Ovary (tissue), 9 donors: ENCODE data around the gene LRFN2. TPM values are rescaled to one million over a fixed set of nuclear protein-coding genes. Genes with fewer than 3 reads are reported as not detected.

Source experiments
- DNase-seq, 5 donors: peaks; one replicate each; pipeline ENCODE4 v3.0.0-alpha.2; 2019 to 2020
- H3K27ac ChIP-seq, 2 donors: fragments of 200-600 bp; one replicate each; pipeline versions ENCODE4 v1.5.1 to v1.8.0; 2019 to 2022
- H3K27me3 ChIP-seq: fragments of 200-600 bp; one replicate; pipeline ENCODE4 v1.8.0; 2022
- H3K36me3 ChIP-seq: fragments of 200-600 bp; sonication (generic); one replicate; pipeline ENCODE4 v1.5.1; 2019
- H3K4me1 ChIP-seq: one replicate; pipeline ENCODE4 v1.8.1; 2013; ENCODE audit warnings: mild to moderate bottlenecking, moderate library complexity; ENCODE audit not compliant: insufficient read depth
- H3K4me3 ChIP-seq: fragments of 200-600 bp; sonication (generic); one replicate; pipeline ENCODE4 v1.5.1; 2017
- H3K9me3 ChIP-seq, 2 donors: fragments of 200-600 bp in 1 of 2; sonication (generic) in 1 of 2; one replicate each; pipeline versions ENCODE4 v1.5.1 to v1.8.1; 2013 to 2019; ENCODE audit warnings: mild to moderate bottlenecking in 1 of 2, moderate library complexity in 1 of 2
- CTCF ChIP-seq, 3 donors: fragments of 450-650 bp in 2 of 3; fragments of 200-600 bp in 1 of 3; IDR thresholded peaks; one replicate each; pipeline versions ENCODE4 v1.5.1 to v1.8.0; 2016 to 2022; ENCODE audit warnings: antibody characterized with exemption in 3 of 3, mild to moderate bottlenecking in 1 of 3
- EP300 ChIP-seq: sonication (generic); formaldehyde crosslinking; IDR thresholded peaks from one replicate; pipeline ENCODE4 v1.6.1; 2017; ENCODE audit warnings: antibody characterized with exemption
- POLR2A ChIP-seq: fragments of 450-650 bp; IDR thresholded peaks from one replicate; pipeline ENCODE4 v1.6.1; 2017; ENCODE audit warnings: antibody characterized with exemption, mild to moderate bottlenecking, moderate library complexity
- WGBS, 3 donors: extraction: QIAGEN DNeasy Blood & Tissue Kit in 1 of 3; methylation state at CpG; one replicate each; pipeline versions ENCODE4 v1.1.5 to v1.1.7; 2013 to 2017; 5-methylcytosine and 5-hydroxymethylcytosine counted together
- intact Hi-C, 4 donors: fragments of 100-400 bp; cut with DNase I; formaldehyde crosslinking; loops; one replicate each; pipeline versions ENCODE4 v1.11.0 to v1.15.1; 2022 to 2023
- polyA plus RNA-seq, 2 donors: library from polyadenylated mRNA; stranded (reverse); fragments of 200-250 nt in 1 of 2; fragments of 350-450 nt in 1 of 2; fragmentation: Illumina TruSeq in 1 of 2; extraction: RNeasy Lipid Tissue Mini Kit (QIAGEN cat#74804) in 1 of 2; gene quantifications; one replicate each; pipeline ENCODE4 v1.2.3, GENCODE V29; 2013 to 2014
- total RNA-seq, 7 donors: library from RNA; depleted of rRNA in 2 of 7; stranded (reverse); fragments of >200 nt in 2 of 7; fragmentation: NEBNext Ultra II Directional in 3 of 7; extraction: Animal tissue kit (Norgen Biotek cat#: 25700) in 3 of 7; gene quantifications; one replicate each; pipeline versions ENCODE4 v1.1.0 to v1.2.4, GENCODE V29; 2016 to 2023
- donor health status: DM: no; HTN: no; CAD: no; lungs with moderate emphysema.
- donor health status: DM: no; HTN: no; CAD: no.
- donor health status: Bipolar disorder and iron deficiency.
- donor health status: DM: yes; HTN: yes; CAD: no.
- donor health status: DM: no; HTN: no; CAD: no.
- donor health status: DM: yes; HTN: yes; CAD: no.

Gene LRFN2
- total and polyA plus RNA-seq, 9 donors, result 0.10 to 2.2 (median 0.66) TPM

- 86 to 100% (median 98%) methylated on average over 1 of the region's 1 CpG for WGBS, 3 donors
- Histone ChIP-seq H3K36me3 (no peaks in the 10 kb centered on the region), H3K27me3 (no peaks in the 10 kb centered on the region), H3K4me1 (peaks cover 4% of the 10 kb centered on the region), H3K27ac (no peak overlapping the region), H3K4me3 (no peak overlapping the region), H3K9me3 (no peaks in the 10 kb centered on the region)
- intact Hi-C loops, result no loop called here
- TF ChIP-seq POLR2A (no peak), EP300 (no peak), CTCF (IDR thresholded peaks at IDR 0.05) (no peak)
- no peak for DNase-seq
Measured at GRCh38 chr6:40498148-40498547, 89.0 kb downstream of the LRFN2 start.

DNA sequence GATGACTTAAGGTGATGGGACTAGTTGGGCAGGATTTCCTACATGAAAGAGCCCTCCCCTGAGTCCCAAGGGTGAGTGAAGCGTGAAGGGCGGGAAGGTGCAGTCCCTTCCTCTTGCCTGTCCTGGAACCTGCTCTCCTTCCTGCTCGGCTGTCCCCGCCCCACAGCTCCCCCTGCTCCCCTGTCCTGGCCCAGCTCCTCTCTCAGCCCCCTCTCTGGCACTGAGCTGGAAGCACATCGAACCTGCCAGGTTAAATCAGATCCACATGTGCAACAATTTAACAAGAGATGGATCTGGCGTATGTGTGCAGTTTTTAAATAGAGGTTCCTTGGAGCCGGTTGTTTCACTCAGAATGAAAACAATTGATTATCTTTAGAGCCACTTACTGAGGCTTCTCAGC, 95.0 kb downstream of the LRFN2 start:
- 49 to 71% (median 67%) methylated on average over 7 of the region's 7 CpGs for WGBS, 3 donors
- TF ChIP-seq EP300 (no peak), POLR2A (no peak), CTCF (IDR thresholded peaks at IDR 0.05) (no peak)
- intact Hi-C loops, result no loop called here

GRCh38 chr6:40490508-40490907, 96.7 kb downstream of the LRFN2 start:
- H3K4me3 ChIP-seq, result no peak overlapping the region
- H3K27ac ChIP-seq, result no peak overlapping the region
- no peak for TF ChIP-seq POLR2A
- no peak for TF ChIP-seq EP300
- no peaks in the 10 kb centered on the region for H3K4me1 ChIP-seq
- WGBS, 3 donors, result 85 to 89% (median 88%) methylated on average over 4 of the region's 4 CpGs
- intact Hi-C loops, result no loop called here
- DNase-seq, result no peak
- no peaks in the 10 kb centered on the region for H3K36me3 ChIP-seq
- H3K27me3 ChIP-seq, result no peaks in the 10 kb centered on the region
- no peaks in the 10 kb centered on the region for H3K9me3 ChIP-seq

More for the DNA sequence above, 95.0 kb downstream of the LRFN2 start:
- no peaks in the 10 kb centered on the region for H3K36me3 ChIP-seq
- DNase-seq, result no peak
- H3K27ac ChIP-seq, result no peak overlapping the region
- no peaks in the 10 kb centered on the region for H3K27me3 ChIP-seq
- no peaks in the 10 kb centered on the region for H3K9me3 ChIP-seq
- no peak overlapping the region for H3K4me3 ChIP-seq
- no peaks in the 10 kb centered on the region for H3K4me1 ChIP-seq

DNA sequence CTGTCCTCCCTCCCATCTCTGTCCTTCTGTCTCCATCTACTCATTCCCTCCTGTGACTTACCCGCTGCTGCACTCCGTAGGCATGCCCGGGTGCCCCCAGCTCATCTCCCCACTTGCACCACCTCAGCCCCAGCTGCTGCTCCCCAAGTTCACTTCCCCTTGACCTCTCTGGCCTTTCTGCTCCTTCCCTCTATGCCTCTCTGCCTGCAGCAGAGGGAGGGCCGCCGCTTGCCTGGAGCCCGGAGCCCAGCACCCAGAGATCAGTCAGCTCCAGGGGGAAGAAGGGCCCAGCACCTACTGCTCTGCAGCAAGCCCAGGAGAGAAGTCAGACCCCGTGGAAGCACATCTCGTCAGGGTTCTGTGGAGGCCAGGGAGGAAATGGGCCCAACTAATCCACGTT, 97.4 kb downstream of the LRFN2 start:
- H3K27ac ChIP-seq, result no peak overlapping the region
- no peaks in the 10 kb centered on the region for H3K9me3 ChIP-seq
- no peaks in the 10 kb centered on the region for H3K27me3 ChIP-seq
- no peak overlapping the region for H3K4me3 ChIP-seq
- H3K36me3 ChIP-seq, result no peaks in the 10 kb centered on the region
- no peaks in the 10 kb centered on the region for H3K4me1 ChIP-seq
- no peak for TF ChIP-seq POLR2A
- TF ChIP-seq CTCF (IDR thresholded peaks at IDR 0.05), result no peak
- TF ChIP-seq EP300, result no peak
- intact Hi-C loops, result no loop called here
- WGBS, 3 donors, result 83 to 92% (median 85%) methylated on average over 9 of the region's 9 CpGs
- DNase-seq, result no peak

GRCh38 chr6:40486576-40486975, 100.6 kb downstream of the LRFN2 start:
- 91 to 96% (median 94%) methylated on average over 4 of the region's 4 CpGs for WGBS, 3 donors
- intact Hi-C loops, result no loop called here
- Histone ChIP-seq H3K4me1 (no peaks in the 10 kb centered on the region), H3K36me3 (no peaks in the 10 kb centered on the region), H3K27ac (no peak overlapping the region), H3K27me3 (no peaks in the 10 kb centered on the region), H3K9me3 (no peaks in the 10 kb centered on the region), H3K4me3 (no peak overlapping the region)
- TF ChIP-seq CTCF (IDR thresholded peaks at IDR 0.05) (no peak), POLR2A (no peak), EP300 (no peak)
- no peak for DNase-seq
